Measurements from ENCODE around the gene UPP2.

The UPP2 gene

DNA sequence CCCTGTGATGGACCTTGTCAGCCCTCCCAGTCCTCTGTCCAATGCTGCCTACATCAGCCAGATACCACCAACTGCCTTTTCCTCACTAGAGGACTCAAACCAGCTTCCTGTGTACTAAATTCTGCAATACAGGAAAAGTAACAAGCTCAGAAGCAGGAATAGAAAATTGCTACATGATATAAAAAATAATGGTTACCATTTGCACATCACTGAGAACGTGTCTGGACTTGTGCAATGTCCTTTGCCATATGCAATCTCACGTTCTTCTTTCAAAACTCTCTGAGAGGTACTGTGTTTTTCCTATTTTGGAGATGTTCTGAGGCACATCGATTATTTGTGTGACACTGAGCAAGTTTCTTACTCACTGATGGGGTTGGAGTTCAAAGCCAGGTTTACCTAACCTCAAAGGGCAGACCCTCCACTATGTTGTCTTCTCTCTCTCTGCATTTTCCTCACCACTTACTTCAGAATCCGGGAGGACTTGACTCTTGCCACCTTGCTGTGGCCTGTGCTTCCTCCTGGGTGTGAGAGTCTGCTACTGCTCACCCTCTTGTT, 12.1 kb downstream of the UPP2 start:
- no peaks in the 10 kb centered on the region for H3K9me3 ChIP-seq (ENCODE audit: insufficient read depth, low read depth, low read length)
- H3K4me2 ChIP-seq (ENCODE audit: low read depth, low read length, poor library complexity, severe bottlenecking) = no peak overlapping the region
- no peaks in the 10 kb centered on the region for H3K27me3 ChIP-seq (ENCODE audit: insufficient read depth, low read length, poor library complexity, severe bottlenecking)
- H3K9me2 ChIP-seq (replicated peaks; ENCODE audit: low read depth, low read length) = no peaks in the 10 kb centered on the region
- no peak overlapping the region for H2AFZ ChIP-seq (ENCODE audit: low read length)
- H3K36me3 ChIP-seq (ENCODE audit: insufficient read depth, low read length) = no peaks in the 10 kb centered on the region
- H3K9ac ChIP-seq (ENCODE audit: low read depth, low read length, poor library complexity, severe bottlenecking) = no peak overlapping the region
- TF ChIP-seq, protein P1, sequence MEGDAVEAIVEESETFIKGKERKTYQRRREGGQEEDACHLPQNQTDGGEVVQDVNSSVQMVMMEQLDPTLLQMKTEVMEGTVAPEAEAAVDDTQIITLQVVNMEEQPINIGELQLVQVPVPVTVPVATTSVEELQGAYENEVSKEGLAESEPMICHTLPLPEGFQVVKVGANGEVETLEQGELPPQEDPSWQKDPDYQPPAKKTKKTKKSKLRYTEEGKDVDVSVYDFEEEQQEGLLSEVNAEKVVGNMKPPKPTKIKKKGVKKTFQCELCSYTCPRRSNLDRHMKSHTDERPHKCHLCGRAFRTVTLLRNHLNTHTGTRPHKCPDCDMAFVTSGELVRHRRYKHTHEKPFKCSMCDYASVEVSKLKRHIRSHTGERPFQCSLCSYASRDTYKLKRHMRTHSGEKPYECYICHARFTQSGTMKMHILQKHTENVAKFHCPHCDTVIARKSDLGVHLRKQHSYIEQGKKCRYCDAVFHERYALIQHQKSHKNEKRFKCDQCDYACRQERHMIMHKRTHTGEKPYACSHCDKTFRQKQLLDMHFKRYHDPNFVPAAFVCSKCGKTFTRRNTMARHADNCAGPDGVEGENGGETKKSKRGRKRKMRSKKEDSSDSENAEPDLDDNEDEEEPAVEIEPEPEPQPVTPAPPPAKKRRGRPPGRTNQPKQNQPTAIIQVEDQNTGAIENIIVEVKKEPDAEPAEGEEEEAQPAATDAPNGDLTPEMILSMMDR (conservative IDR thresholded peaks at IDR 0.05; ENCODE audit: low read length) = no peak
- TF ChIP-seq EZH2phosphoT487 (IDR thresholded peaks at IDR 0.05; ENCODE audit: borderline replicate concordance) = no peak
- H3F3A ChIP-seq (ENCODE audit: low read depth) = no peaks in the 10 kb centered on the region
- no peaks in the 10 kb centered on the region for H3K79me2 ChIP-seq (ENCODE audit: insufficient read depth, low read length)
- H3K4me3 ChIP-seq (ENCODE audit: low read length, poor library complexity, severe bottlenecking) = no peak overlapping the region
- H4K20me1 ChIP-seq (ENCODE audit: insufficient read depth, low read length, poor library complexity, severe bottlenecking) = no peaks in the 10 kb centered on the region
- H3K4me1 ChIP-seq (ENCODE audit: insufficient read depth, low read length, poor library complexity, severe bottlenecking) = no peaks in the 10 kb centered on the region

DNA sequence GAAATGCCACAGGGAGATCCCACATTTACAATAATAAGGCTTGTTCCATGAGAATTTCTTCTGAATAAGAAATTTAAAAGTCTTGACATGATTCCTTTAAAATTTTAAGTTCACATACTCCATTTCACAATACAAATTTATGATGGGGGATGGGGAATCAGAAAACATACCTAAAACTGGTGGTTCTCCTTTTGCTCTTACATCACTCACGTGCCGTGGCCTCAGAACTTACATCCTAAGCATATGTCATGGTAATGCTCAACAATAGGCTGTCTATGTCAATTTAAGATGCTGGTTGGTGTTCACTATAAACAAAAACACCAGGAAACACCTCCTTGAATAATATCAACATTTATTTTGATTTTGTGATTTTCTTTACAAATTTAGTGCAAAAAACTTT, 12.8 kb downstream of the UPP2 start:
- H3K4me1 ChIP-seq (ENCODE audit: insufficient read depth, low read length, poor library complexity, severe bottlenecking) = no peaks in the 10 kb centered on the region

DNA sequence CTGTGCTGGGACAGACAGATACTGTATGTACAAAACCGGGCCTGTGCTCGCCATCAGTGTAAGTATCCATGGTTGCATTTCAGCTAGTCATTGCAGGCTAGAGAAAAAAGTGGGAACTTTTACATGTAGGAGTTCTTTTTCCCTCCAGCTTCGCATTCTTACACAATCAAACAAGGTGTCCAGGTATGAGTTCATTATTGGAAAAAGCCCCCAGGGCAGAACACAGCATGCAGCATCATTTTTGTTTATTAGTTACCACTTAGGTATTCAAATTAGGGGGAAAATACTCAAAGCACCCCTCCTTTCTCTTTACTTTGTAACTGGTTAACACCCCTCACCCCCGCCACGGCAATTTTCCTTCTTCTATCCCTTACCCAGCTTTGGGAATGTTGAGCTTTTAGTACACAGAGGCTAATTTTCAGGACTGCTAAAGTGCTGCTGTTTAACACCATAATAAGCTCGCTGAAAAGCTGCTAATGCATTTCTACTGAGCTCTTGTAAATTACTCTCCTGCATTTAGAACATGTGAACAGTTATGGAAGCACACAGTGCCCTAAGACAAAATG, 13.6 kb downstream of the UPP2 start:
- Histone ChIP-seq H3K9me2 (replicated peaks; ENCODE audit: low read depth, low read length) (no peaks in the 10 kb centered on the region), H3K4me3 (ENCODE audit: low read length, poor library complexity, severe bottlenecking) (no peak overlapping the region), H3K27me3 (ENCODE audit: insufficient read depth, low read length, poor library complexity, severe bottlenecking) (no peaks in the 10 kb centered on the region), H3K4me1 (ENCODE audit: insufficient read depth, low read length, poor library complexity, severe bottlenecking) (no peaks in the 10 kb centered on the region), H3K4me2 (ENCODE audit: low read depth, low read length, poor library complexity, severe bottlenecking) (no peak overlapping the region), H3K9ac (ENCODE audit: low read depth, low read length, poor library complexity, severe bottlenecking) (no peak overlapping the region), H3K79me2 (ENCODE audit: insufficient read depth, low read length) (no peaks in the 10 kb centered on the region), H3K36me3 (ENCODE audit: insufficient read depth, low read length) (no peaks in the 10 kb centered on the region), H3F3A (ENCODE audit: low read depth) (no peaks in the 10 kb centered on the region), H2AFZ (ENCODE audit: low read length) (no peak overlapping the region), H3K9me3 (ENCODE audit: insufficient read depth, low read depth, low read length) (no peaks in the 10 kb centered on the region), H4K20me1 (ENCODE audit: insufficient read depth, low read length, poor library complexity, severe bottlenecking) (no peaks in the 10 kb centered on the region)
- TF ChIP-seq, protein P1 (conservative IDR thresholded peaks at IDR 0.05; ENCODE audit: low read length) = no peak
- TF ChIP-seq EZH2phosphoT487 (IDR thresholded peaks at IDR 0.05; ENCODE audit: borderline replicate concordance) = no peak

More for the DNA sequence above, 12.8 kb downstream of the UPP2 start:
- Histone ChIP-seq H3F3A (ENCODE audit: low read depth) (no peaks in the 10 kb centered on the region), H3K4me2 (ENCODE audit: low read depth, low read length, poor library complexity, severe bottlenecking) (no peak overlapping the region), H3K9me3 (ENCODE audit: insufficient read depth, low read depth, low read length) (no peaks in the 10 kb centered on the region), H3K36me3 (ENCODE audit: insufficient read depth, low read length) (no peaks in the 10 kb centered on the region), H3K79me2 (ENCODE audit: insufficient read depth, low read length) (no peaks in the 10 kb centered on the region), H4K20me1 (ENCODE audit: insufficient read depth, low read length, poor library complexity, severe bottlenecking) (no peaks in the 10 kb centered on the region), H3K27me3 (ENCODE audit: insufficient read depth, low read length, poor library complexity, severe bottlenecking) (no peaks in the 10 kb centered on the region), H3K9ac (ENCODE audit: low read depth, low read length, poor library complexity, severe bottlenecking) (no peak overlapping the region), H3K9me2 (replicated peaks; ENCODE audit: low read depth, low read length) (no peaks in the 10 kb centered on the region), H3K4me3 (ENCODE audit: low read length, poor library complexity, severe bottlenecking) (no peak overlapping the region), H2AFZ (ENCODE audit: low read length) (no peak overlapping the region)
- no peak for TF ChIP-seq EZH2phosphoT487 (IDR thresholded peaks at IDR 0.05; ENCODE audit: borderline replicate concordance)
- TF ChIP-seq, protein P1 (conservative IDR thresholded peaks at IDR 0.05; ENCODE audit: low read length) = no peak

Data from Loucy (cell line).